ENCODE data around the gene CDK14. TPM values are rescaled to one million over a fixed set of nuclear protein-coding genes. Genes with fewer than 3 reads are reported as not detected.

Gene CDK14
- total RNA-seq, 4 donors from 2014 or later, result 0.38 to 3.6 (median 1.3) TPM

DNA sequence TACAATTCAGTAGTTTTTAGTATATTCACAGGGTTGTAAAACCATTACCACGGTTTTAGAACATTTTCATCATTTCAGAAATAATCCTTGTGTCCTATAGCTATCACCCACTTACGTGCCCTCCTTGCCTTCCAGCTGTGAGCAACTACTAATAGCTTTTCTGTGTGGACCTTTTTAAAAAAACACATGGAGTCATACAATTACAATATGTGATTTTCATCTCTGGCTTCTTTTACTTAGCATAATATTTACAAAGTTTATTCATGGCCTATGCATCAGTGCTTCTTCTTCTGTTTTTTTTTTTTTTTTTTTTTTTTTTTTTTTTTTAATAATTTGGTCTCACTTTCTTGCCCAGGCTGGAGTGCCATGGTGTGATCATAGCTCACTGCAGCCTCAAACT, 76.1 kb downstream of the CDK14 start:
- H3K27ac ChIP-seq, result no peak overlapping the region
- intact Hi-C loops (cut with DNase I), result no loop called here
- no peak overlapping the region for H3K4me3 ChIP-seq
- no peak for DNase-seq
- H3K27me3 ChIP-seq, result no peaks in the 10 kb centered on the region
- TF ChIP-seq, protein P1, sequence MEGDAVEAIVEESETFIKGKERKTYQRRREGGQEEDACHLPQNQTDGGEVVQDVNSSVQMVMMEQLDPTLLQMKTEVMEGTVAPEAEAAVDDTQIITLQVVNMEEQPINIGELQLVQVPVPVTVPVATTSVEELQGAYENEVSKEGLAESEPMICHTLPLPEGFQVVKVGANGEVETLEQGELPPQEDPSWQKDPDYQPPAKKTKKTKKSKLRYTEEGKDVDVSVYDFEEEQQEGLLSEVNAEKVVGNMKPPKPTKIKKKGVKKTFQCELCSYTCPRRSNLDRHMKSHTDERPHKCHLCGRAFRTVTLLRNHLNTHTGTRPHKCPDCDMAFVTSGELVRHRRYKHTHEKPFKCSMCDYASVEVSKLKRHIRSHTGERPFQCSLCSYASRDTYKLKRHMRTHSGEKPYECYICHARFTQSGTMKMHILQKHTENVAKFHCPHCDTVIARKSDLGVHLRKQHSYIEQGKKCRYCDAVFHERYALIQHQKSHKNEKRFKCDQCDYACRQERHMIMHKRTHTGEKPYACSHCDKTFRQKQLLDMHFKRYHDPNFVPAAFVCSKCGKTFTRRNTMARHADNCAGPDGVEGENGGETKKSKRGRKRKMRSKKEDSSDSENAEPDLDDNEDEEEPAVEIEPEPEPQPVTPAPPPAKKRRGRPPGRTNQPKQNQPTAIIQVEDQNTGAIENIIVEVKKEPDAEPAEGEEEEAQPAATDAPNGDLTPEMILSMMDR (IDR thresholded peaks at IDR 0.05), result no peak
- TF ChIP-seq POLR2A (IDR thresholded peaks at IDR 0.05), result no peak
- no peaks in the 10 kb centered on the region for H3K9me3 ChIP-seq
- whole genome bisulfite sequencing, 2 donors, result 82 to 85% methylated on average over 2 of the region's 2 CpGs
- H3K36me3 ChIP-seq, result no peaks in the 10 kb centered on the region
- H3K4me1 ChIP-seq, result no peaks in the 10 kb centered on the region

DNA sequence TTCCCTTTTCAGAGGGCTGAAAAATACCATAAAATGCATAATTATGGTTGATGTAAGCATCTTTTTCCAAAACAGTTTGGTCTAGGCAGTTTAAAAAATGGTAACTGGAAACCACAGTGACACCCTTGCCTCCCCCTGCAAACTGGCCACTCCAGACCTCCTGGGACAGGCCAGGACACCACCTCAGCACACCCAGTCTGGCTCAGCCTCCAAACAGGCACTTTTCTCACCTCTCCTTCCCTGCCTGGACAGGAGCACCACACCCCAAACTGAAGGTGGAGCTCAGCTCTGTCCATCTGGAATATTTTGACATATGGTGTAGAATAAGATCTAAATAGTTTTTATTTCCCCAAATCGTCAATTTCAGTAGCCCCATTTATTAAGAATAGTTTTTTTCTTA, 78.5 kb downstream of the CDK14 start:
- intact Hi-C loops (cut with DNase I), result no loop called here
- TF ChIP-seq, protein P1 (IDR thresholded peaks at IDR 0.05), result no peak
- no peak for TF ChIP-seq POLR2A (IDR thresholded peaks at IDR 0.05)
- Histone ChIP-seq H3K27me3 (no peaks in the 10 kb centered on the region), H3K4me1 (no peaks in the 10 kb centered on the region), H3K27ac (no peak overlapping the region), H3K36me3 (no peaks in the 10 kb centered on the region), H3K9me3 (no peaks in the 10 kb centered on the region), H3K4me3 (no peak overlapping the region)
- DNase-seq, result no peak
- WGBS, 2 donors, result 33 to 68% methylated on average over 1 of the region's 1 CpG

DNA sequence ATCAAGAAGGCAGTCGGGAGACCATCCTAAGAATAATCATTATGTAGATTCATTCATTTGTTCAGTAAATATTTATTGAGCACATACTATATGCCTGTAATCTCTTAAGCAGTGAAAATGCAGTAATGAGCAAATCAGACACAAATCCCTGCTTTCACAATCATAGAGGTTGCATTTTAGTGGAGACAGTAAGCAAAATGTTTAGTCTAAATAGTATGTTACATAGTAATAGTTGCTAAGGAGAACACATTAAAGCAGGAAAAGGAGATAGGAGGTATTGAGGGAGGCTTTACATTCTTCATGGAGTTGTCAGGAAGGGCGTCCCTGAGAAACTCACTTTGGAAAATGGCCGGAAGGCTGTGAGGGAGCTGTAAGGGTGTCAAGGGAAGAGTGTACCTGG, 79.9 kb downstream of the CDK14 start:
- no peak for TF ChIP-seq POLR2A (IDR thresholded peaks at IDR 0.05)
- TF ChIP-seq, protein P1 (IDR thresholded peaks at IDR 0.05), result no peak
- no peak overlapping the region for H3K4me3 ChIP-seq
- H3K27ac ChIP-seq, result no peak overlapping the region
- intact Hi-C loops (cut with DNase I), result no loop called here
- H3K9me3 ChIP-seq, result no peaks in the 10 kb centered on the region
- WGBS, 2 donors, result 81 to 92% methylated on average over 3 of the region's 3 CpGs
- no peaks in the 10 kb centered on the region for H3K4me1 ChIP-seq
- H3K27me3 ChIP-seq, result no peaks in the 10 kb centered on the region
- H3K36me3 ChIP-seq, result no peaks in the 10 kb centered on the region
- DNase-seq, result no peak

DNA sequence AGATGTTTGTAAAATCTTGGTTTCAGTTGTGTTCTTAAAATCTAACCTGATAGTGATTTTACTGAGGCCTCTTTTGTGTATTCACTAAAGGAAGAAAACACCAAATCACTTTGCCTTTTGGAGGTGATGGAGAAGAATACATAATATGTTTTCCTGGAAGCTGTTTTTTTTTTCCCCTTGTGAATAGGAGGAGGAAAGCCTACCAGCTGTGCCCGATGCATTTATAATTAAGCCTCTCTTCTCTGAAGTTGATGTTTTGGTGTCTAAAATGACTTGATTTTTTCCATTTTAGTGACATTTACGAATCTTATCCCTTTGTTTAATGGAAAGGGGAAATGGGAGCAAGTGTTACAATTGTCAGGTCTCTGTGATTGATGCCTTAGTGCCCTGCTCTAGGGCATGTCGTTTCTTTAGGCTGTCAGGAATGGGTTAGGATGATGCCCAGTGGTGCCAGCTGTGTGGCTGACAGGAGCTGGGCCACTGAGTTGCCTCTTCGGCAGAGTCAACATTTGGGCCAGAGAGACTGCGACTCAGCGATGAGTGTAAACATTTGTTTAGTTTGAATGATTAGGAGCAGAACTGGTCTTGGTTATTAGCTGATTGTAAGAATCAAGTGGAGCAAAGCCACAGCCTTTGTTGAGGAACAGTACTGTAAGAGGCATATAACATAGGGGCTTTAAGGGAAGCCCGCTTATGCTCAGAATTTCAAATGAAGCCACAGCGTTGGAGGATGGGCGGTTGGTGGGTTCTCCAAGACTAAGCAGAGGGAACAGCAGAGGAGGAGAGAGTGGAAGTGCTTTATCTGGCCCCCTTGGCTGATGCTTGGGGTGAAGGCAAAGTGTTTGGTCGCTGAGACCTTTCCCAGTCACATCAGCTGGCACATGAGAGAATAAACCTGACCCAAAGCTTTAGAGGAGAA, 81.6 kb downstream of the CDK14 start:
- WGBS, 2 donors, result 46 to 54% methylated on average over 10 of the region's 10 CpGs
- no peaks in the 10 kb centered on the region for H3K36me3 ChIP-seq
- no peak for DNase-seq
- H3K9me3 ChIP-seq, result no peaks in the 10 kb centered on the region
- intact Hi-C loops (cut with DNase I), result no loop called here
- H3K4me1 ChIP-seq, result no peaks in the 10 kb centered on the region
- H3K27ac ChIP-seq, result no peak overlapping the region
- TF ChIP-seq, protein P1 (IDR thresholded peaks at IDR 0.05), result no peak
- no peak for TF ChIP-seq POLR2A (IDR thresholded peaks at IDR 0.05)
- H3K27me3 ChIP-seq, result no peaks in the 10 kb centered on the region
- no peak overlapping the region for H3K4me3 ChIP-seq

DNA sequence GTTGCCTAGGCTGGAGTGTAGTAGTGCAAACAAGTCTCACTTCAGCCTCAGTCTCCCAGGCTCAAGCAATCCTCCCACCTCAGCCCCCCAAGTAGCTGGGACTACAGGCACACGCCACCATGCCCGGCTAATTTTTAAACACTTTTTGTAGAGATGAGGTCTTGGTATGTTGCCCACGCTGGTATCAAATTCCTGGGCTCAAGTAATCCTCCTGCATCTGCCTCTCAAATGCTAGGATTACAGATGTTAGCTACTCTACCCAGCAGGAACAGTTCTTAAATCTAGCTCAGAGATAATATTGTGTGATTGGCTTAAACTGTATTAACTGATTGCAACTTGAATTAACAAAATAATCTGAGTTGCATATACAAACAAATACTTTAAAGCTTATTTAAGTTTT, 82.9 kb downstream of the CDK14 start:
- Histone ChIP-seq H3K36me3 (no peaks in the 10 kb centered on the region), H3K27me3 (no peaks in the 10 kb centered on the region), H3K27ac (no peak overlapping the region), H3K9me3 (no peaks in the 10 kb centered on the region), H3K4me3 (no peak overlapping the region), H3K4me1 (no peaks in the 10 kb centered on the region)
- intact Hi-C loops (cut with DNase I), result no loop called here
- TF ChIP-seq, protein P1 (IDR thresholded peaks at IDR 0.05), result no peak
- no peak for TF ChIP-seq POLR2A (IDR thresholded peaks at IDR 0.05)
- 30 to 42% methylated on average over 3 of the region's 3 CpGs for WGBS, 2 donors
- DNase-seq, result no peak

Measured in esophagus squamous epithelium (tissue), 5 donors.